ENCODE results near the gene PTF1A. TPM values are rescaled to one million over a fixed set of nuclear protein-coding genes. Genes with fewer than 3 reads are reported as not detected.

The PTF1A gene
- total RNA-seq, 1 experiment from 2014 or later = not detected

DNA sequence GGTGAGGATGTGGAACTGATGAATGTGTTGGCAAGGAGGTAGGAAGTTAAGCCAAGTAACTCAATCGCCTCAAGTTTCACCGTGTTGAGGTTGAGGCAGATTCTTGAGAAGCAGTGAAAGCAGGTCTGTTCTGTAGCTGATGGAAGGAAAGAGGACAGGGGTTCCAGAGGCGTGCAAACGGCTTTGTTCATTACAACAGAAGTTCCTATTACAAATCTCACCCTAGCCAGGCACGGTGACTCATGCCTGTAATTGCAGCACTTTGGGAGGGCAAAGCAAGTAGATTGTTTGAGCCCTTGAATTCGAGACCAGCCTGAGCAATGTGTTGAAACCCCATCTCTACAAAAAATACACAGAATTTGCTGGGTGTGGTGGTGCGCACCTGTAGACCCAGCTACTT is 36.9 kb upstream of the PTF1A start:
- no peak for DNase-seq (ENCODE audit: low spot score)
- Mint-ChIP-seq H3K36me3 (no peaks in the 10 kb centered on the region), H3K27ac (no peak overlapping the region), H3K4me1 (peaks cover 15% of the 10 kb centered on the region), H3K4me3 (no peak overlapping the region), H3K27me3 (ENCODE audit: low read depth) (peaks cover 4% of the 10 kb centered on the region), H3K9me3 (no peaks in the 10 kb centered on the region)
- CTCF ChIA-PET = interaction anchor here (4.6 kb wide), 1 partner anchor 138 kb away, joined by 86 read pairs; no protein-coding TSS in a partner anchor
- POLR2A ChIA-PET = no interaction called here
- no peak for ATAC-seq
- TF ChIP-seq ESRRA (CRISPR knock-in tag; IDR thresholded peaks at IDR 0.05; ENCODE audit: borderline replicate concordance) (no peak), ETV6 (CRISPR knock-in tag; IDR thresholded peaks at IDR 0.05) (no peak), STAT6 (CRISPR knock-in tag; conservative IDR thresholded peaks at IDR 0.05; ENCODE audit: low read depth) (no peak), ZNF232 (CRISPR knock-in tag; IDR thresholded peaks at IDR 0.05) (no peak), PRRX2 (CRISPR knock-in tag; IDR thresholded peaks at IDR 0.05) (no peak), TCF7 (CRISPR knock-in tag; IDR thresholded peaks at IDR 0.05; ENCODE audit: low read depth) (no peak), ZNF138 (CRISPR knock-in tag; conservative IDR thresholded peaks at IDR 0.05) (no peak), ATF1 (CRISPR knock-in tag; IDR thresholded peaks at IDR 0.05) (no peak), MLX (CRISPR knock-in tag; IDR thresholded peaks at IDR 0.05) (no peak), ZNF121 (CRISPR knock-in tag; IDR thresholded peaks at IDR 0.05) (no peak), HMGXB4 (CRISPR knock-in tag; IDR thresholded peaks at IDR 0.05) (no peak), ZSCAN18 (CRISPR knock-in tag; IDR thresholded peaks at IDR 0.05) (no peak), ZNF396 (CRISPR knock-in tag; IDR thresholded peaks at IDR 0.05; ENCODE audit: borderline replicate concordance) (no peak), NR3C1 (CRISPR knock-in tag; conservative IDR thresholded peaks at IDR 0.05; ENCODE audit: low read depth) (no peak)
- TF ChIP-seq, protein P1, sequence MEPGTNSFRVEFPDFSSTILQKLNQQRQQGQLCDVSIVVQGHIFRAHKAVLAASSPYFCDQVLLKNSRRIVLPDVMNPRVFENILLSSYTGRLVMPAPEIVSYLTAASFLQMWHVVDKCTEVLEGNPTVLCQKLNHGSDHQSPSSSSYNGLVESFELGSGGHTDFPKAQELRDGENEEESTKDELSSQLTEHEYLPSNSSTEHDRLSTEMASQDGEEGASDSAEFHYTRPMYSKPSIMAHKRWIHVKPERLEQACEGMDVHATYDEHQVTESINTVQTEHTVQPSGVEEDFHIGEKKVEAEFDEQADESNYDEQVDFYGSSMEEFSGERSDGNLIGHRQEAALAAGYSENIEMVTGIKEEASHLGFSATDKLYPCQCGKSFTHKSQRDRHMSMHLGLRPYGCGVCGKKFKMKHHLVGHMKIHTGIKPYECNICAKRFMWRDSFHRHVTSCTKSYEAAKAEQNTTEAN (CRISPR knock-in tag; IDR thresholded peaks at IDR 0.05) = no peak
- TF ChIP-seq, protein P2, sequence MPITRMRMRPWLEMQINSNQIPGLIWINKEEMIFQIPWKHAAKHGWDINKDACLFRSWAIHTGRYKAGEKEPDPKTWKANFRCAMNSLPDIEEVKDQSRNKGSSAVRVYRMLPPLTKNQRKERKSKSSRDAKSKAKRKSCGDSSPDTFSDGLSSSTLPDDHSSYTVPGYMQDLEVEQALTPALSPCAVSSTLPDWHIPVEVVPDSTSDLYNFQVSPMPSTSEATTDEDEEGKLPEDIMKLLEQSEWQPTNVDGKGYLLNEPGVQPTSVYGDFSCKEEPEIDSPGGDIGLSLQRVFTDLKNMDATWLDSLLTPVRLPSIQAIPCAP (CRISPR knock-in tag; IDR thresholded peaks at IDR 0.05) = no peak
- TF ChIP-seq, protein P3, sequence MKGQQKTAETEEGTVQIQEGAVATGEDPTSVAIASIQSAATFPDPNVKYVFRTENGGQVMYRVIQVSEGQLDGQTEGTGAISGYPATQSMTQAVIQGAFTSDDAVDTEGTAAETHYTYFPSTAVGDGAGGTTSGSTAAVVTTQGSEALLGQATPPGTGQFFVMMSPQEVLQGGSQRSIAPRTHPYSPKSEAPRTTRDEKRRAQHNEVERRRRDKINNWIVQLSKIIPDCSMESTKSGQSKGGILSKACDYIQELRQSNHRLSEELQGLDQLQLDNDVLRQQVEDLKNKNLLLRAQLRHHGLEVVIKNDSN (CRISPR knock-in tag; IDR thresholded peaks at IDR 0.05) = no peak

Data from WTC11 (cell line).